A549 treated with CpdA at 1 μM for 4 hours (cell line): Measurements from ENCODE around the gene HTR3C. TPM values are rescaled to one million over a fixed set of nuclear protein-coding genes. Genes with fewer than 3 reads are reported as not detected.

Source experiments
- total RNA-seq: library from RNA; stranded (reverse); fragments of 200-300 nt; extraction: Qiagen RNA extraction; gene quantifications from 5 replicates; pipeline ENCODE4 v1.2.3, GENCODE V29; 2022; ENCODE audit warnings: low read depth

Gene HTR3C, protein sequence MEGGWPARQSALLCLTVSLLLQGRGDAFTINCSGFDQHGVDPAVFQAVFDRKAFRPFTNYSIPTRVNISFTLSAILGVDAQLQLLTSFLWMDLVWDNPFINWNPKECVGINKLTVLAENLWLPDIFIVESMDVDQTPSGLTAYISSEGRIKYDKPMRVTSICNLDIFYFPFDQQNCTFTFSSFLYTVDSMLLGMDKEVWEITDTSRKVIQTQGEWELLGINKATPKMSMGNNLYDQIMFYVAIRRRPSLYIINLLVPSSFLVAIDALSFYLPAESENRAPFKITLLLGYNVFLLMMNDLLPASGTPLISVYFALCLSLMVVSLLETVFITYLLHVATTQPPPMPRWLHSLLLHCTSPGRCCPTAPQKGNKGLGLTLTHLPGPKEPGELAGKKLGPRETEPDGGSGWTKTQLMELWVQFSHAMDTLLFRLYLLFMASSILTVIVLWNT
- total RNA-seq: not detected in 5 replicates

DNA sequence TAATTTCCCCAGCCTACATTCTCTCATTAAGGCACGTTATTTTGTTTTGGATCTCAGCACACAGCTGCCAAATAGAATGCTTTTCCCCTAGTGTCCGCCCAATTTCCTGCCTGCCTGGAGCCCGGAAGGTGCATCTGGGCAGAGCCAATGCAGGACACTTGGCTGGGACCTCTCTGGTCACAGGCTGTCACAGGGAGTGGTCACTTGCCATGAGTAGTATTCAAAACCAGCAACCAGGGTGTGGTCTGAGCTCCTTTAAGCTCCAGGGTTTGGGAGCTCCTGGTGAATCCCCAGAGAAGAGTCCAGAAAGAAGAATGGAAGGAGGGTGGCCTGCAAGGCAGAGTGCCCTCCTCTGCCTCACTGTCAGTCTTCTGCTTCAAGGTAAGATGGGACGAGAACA lies at the start of gene HTR3C:
HTR3C (plus strand) TSS at position 281 of the 400 bp plus-strand sequence; CDS start at position 315, 34 bp downstream.

DNA sequence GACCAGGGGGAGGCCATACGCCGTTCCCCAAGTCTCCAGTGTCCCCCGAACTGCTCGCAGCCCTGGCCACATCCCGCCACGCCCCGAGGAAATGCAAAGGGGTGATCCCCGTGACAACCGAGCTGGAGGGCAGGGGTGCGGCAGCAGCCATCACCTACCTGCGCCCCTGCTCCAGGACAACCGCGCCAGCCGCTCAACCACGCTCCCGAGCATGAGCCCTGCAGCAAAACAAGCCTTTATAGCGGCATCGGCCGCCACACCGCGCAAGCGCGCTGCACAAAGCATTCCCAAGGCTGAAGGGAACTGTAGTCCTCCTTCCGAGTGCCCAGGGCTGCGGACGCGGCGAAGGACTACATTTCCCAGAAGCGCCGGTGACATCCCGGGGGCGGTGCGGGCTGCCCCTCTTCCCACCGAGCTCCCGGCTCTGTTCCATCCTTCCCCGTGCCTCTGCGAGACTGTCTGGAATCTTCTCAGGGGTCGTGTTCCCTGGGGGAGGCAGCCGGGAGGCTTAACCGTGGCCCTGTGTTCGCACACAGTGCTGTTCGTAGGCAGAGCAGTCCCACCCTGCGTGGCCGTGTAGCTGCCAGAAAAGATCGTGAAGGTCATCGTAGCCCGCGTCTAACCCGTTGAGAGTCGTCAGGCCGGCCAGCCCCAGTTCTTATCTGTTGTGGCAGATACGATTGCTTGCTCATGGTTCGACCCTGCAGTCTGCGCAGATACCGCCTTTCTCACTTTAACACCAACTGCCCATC lies 35.0 kb upstream of the HTR3C start, which contains the start of gene ABCC5:
ABCC5 (minus strand) TSS at position 213 of the 752 bp plus-strand sequence. CDS start 3,492 bp downstream, outside the sequence.

DNA sequence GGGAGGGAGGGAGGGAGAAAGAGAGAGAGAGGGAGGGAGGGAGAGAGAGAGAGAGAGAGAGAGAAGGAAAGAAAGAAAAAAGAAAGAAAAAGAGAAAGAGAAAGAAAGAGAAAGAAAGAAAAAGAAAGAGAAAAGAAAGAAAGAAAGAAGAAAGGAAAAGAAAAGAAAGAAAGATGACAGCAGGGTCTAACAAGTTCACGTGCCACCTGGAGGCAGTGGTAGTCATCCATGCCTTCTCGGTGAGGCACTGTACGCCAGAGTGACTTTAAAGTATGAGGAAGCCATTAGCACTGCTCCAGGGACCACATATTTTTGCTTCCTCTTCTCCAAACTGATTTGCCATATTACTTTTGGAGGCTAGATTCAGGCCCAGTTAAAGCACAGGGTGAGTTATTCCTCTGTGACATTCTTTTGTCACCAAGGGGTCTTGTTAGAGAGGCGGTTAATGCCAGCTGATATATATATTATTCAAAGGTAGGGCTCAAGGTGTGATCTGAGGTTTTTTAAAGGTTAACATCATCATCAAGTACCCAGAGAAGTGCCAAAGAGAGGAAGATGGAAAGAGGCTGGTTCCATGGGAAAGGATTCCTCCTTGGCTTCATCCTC lies 21.6 kb upstream of the HTR3C start, which contains the start of gene HTR3D:
HTR3D (plus strand) TSS at position 556 of the 606 bp plus-strand sequence; CDS start at position 556, 0 bp downstream.

DNA sequence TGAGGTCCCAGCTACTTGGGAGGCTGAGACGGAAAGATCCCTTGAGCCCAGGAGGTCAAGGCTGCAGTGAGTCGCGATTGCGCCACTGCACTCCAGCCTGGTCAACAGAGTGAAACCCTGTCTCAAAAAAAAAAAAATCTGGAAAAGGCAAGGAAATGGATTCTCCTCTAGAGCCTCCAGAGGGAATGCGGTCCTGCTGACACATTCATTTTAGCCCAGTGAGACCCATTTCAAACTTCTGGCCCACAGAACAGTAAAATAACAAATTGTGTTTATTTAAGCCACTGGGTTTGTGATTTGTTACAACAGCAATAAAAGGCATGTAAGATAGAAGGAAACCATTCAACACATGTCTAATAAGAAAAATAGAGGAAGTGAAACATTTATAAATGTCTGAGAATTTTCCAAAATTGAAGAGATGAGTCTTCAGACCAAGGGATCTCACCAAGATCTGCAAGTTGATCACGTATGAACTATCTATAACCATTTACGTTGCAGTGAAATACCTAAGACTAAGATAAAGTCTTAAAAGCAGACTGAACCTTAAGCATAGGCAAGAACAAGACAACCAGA lies 44.0 kb downstream of the HTR3C start, which contains the start of gene HTR3E:
HTR3E (plus strand) TSS at position 254 of the 573 bp plus-strand sequence. CDS start 466 bp downstream, outside the sequence.

Other genes with a start within 250 kb of the HTR3C start
- gene MAP6D1, start 227.5 kb upstream of the HTR3C start, total RNA-seq: 4.1 to 6.5 TPM (median 5.3 TPM) in 5 replicates
- gene PARL, start 168.2 kb upstream of the HTR3C start, total RNA-seq: 57.4 to 68.6 TPM (median 64.5 TPM) in 5 replicates
- 10.8 to 14.1 TPM (median 12.0 TPM) in 5 replicates for gene ABCC5, start 35.2 kb upstream of the HTR3C start, total RNA-seq
- not detected in 5 replicates for gene HTR3D, start 21.3 kb upstream of the HTR3C start, total RNA-seq
- gene HTR3E, start 44.0 kb downstream of the HTR3C start, total RNA-seq: not detected in 5 replicates
- gene EIF2B5, start 82.3 kb downstream of the HTR3C start, total RNA-seq: 26.5 to 30.8 TPM (median 29.7 TPM) in 5 replicates
- gene DVL3, start 102.3 kb downstream of the HTR3C start, total RNA-seq: 20.4 to 27.7 TPM (median 25.4 TPM) in 5 replicates
- gene AP2M1, start 121.8 kb downstream of the HTR3C start, total RNA-seq: 295 to 329 TPM (median 316 TPM) in 5 replicates
- 32.1 to 35.1 TPM (median 34.6 TPM) in 5 replicates for gene ABCF3, start 133.2 kb downstream of the HTR3C start, total RNA-seq
- 0.34 to 0.93 TPM (median 0.38 TPM) in 5 replicates for gene VWA5B2, start 176.5 kb downstream of the HTR3C start, total RNA-seq
- 54.5 to 79.7 TPM (median 76.1 TPM) in 5 replicates for gene ALG3, start 195.9 kb downstream of the HTR3C start, total RNA-seq
- 9.5 to 13.9 TPM (median 13.2 TPM) in 5 replicates for gene EEF1AKMT4, start 196.6 kb downstream of the HTR3C start, total RNA-seq
- 0.77 to 1.8 TPM (median 1.4 TPM) in 5 replicates for gene CAMK2N2, start 208.5 kb downstream of the HTR3C start, total RNA-seq
- gene ECE2, start 223.0 kb downstream of the HTR3C start, total RNA-seq: not detected in 5 replicates
- 298 to 415 TPM (median 323 TPM) in 5 replicates for gene PSMD2, start 246.2 kb downstream of the HTR3C start, total RNA-seq